Activated B cell treated with CpG ODN at 0.5 μM for 24 hours (primary cell): ENCODE measurements around the gene APEX1. TPM values are rescaled to one million over a fixed set of nuclear protein-coding genes. Genes with fewer than 3 reads are reported as not detected.
"Not testable (repeated sequence)": the region's sequence is repeated elsewhere in the genome, so short reads cannot be mapped to it uniquely, and the experiment has no call there.

Experiments
- ATAC-seq: fragments of 200-7000 bp; cut with Tn5 transposase; one replicate; pipeline ENCODE4 v1.10.0; 2021; ENCODE audit warnings: low read depth, mild to moderate bottlenecking, moderate library complexity
- CTCF ChIA-PET: fragments of 350-600 bp; sonication (Branson Sonifier 250); formaldehyde crosslinking; loops from one replicate; lab custom pipeline; 2021; ENCODE audit warnings: antibody characterized with exemption; lab: Charles Lee
- POLR2A ChIA-PET: fragments of 350-600 bp; sonication (Branson Sonifier 250); formaldehyde crosslinking; loops from one replicate; lab custom pipeline; 2021; ENCODE audit warnings: antibody characterized with exemption; lab: Charles Lee
- DNase-seq: peaks from one replicate; pipeline ENCODE4 v3.0.0; 2022
- H3K27ac Mint-ChIP-seq: one replicate; pipeline ENCODE4 v1.8.0; 2020; ENCODE audit warnings: mixed read lengths
- H3K27me3 Mint-ChIP-seq: one replicate; pipeline ENCODE4 v1.8.0; 2021; ENCODE audit warnings: mixed read lengths
- H3K36me3 Mint-ChIP-seq: one replicate; pipeline ENCODE4 v1.8.0; 2021; ENCODE audit warnings: low read depth, mixed read lengths
- H3K4me1 Mint-ChIP-seq: one replicate; pipeline ENCODE4 v1.8.0; 2021; ENCODE audit warnings: mixed read lengths
- H3K4me3 Mint-ChIP-seq: one replicate; pipeline ENCODE4 v1.8.0; 2020; ENCODE audit warnings: mild to moderate bottlenecking, mixed read lengths
- H3K9me3 Mint-ChIP-seq: one replicate; pipeline ENCODE4 v1.8.0; 2020; ENCODE audit warnings: mixed read lengths
- intact Hi-C: fragments of 100-400 bp; cut with micrococcal nuclease; formaldehyde crosslinking; loops from one replicate; pipeline ENCODE4 v1.15.1; 2024
- total RNA-seq: library from RNA; stranded (reverse); gene quantifications from 2 replicates; pipeline ENCODE4 v1.2.3, GENCODE V29; 2022
- TF ChIP-seq, protein P1 (sequence below): fragments of 200-600 bp; IDR thresholded peaks from one replicate; pipeline ENCODE4 v1.8.0; 2022; ENCODE audit warnings: antibody characterized with exemption, mild to moderate bottlenecking

The APEX1 gene
- total RNA-seq, 1 donor from 2014 or later = 215 TPM

DNA sequence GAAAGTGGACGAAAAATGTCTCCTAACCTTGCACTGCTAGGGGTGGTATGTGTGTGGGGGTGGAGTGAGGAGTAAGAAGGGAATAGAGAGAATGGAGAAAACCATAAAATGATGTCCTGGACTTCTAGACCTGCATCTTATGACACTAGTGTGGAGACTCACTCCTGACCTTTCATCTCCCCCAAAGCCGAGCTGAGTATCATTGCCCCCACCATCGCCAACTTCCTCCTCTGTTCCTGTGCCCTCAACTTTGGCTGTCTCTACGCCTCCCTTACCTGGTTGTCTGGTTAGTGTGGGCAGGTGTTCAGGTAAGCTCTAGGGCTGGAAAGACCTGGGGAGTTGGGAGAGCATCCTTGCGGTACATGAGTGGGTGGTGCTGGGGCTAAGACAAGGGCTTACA lies 14.6 kb upstream of the APEX1 start:
- Mint-ChIP-seq H3K4me3 (peak overlapping the region; percentile 28), H3K4me1 (peaks cover 53% of the 10 kb centered on the region), H3K27me3 (no peaks in the 10 kb centered on the region), H3K9me3 (no peaks in the 10 kb centered on the region), H3K36me3 (no peaks in the 10 kb centered on the region), H3K27ac (peak overlapping the region; percentile 70)
- ChIA-PET POLR2A (interaction anchor here (1.6 kb wide), 1 partner anchor 15 kb away, joined by 8 read pairs; the partner anchor contains the start of genes APEX1 and OSGEP), CTCF (no interaction called here)
- ATAC-seq (peak; percentile 9), DNase-seq (no peak)
- TF ChIP-seq, protein P1, sequence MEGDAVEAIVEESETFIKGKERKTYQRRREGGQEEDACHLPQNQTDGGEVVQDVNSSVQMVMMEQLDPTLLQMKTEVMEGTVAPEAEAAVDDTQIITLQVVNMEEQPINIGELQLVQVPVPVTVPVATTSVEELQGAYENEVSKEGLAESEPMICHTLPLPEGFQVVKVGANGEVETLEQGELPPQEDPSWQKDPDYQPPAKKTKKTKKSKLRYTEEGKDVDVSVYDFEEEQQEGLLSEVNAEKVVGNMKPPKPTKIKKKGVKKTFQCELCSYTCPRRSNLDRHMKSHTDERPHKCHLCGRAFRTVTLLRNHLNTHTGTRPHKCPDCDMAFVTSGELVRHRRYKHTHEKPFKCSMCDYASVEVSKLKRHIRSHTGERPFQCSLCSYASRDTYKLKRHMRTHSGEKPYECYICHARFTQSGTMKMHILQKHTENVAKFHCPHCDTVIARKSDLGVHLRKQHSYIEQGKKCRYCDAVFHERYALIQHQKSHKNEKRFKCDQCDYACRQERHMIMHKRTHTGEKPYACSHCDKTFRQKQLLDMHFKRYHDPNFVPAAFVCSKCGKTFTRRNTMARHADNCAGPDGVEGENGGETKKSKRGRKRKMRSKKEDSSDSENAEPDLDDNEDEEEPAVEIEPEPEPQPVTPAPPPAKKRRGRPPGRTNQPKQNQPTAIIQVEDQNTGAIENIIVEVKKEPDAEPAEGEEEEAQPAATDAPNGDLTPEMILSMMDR = no peak
- intact Hi-C loops = loop anchor here (2.0 kb wide), 1 partner anchor 28 kb away; the partner anchor contains the start of gene TEP1

DNA sequence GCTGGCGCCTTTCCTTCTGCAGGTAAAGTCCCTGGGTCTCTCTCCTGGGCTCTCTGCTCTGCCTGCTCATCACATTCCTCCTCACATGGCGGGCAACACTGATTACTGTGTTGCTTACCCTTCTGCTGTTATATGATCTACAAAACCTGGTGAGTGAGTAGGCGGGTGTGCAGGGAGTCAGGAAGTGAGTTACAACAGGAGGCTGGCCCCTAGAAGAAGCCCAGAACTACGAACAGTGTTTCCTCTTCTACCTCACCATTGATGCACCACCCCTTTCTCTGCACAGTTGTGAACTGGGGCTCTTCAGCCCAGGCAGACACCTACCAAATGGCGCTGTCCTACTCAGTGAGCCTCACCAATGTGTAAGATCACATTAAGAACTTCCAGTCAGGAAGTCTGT lies 14.1 kb upstream of the APEX1 start:
- Mint-ChIP-seq H3K36me3 (no peaks in the 10 kb centered on the region), H3K4me3 (peak overlapping the region; percentile 28), H3K27me3 (no peaks in the 10 kb centered on the region), H3K4me1 (peaks cover 52% of the 10 kb centered on the region), H3K27ac (peak overlapping the region; percentile 70), H3K9me3 (no peaks in the 10 kb centered on the region)
- no peak for DNase-seq
- ChIA-PET POLR2A (interaction anchor here (0.6 to 1.6 kb wide), 2 partner anchors 14 to 22 kb away, joined by 3 to 8 read pairs; partner anchors contain the start of genes APEX1 and OSGEP), CTCF (no interaction called here)
- ATAC-seq = peak; percentile 71
- TF ChIP-seq, protein P1 = no peak
- intact Hi-C loops = loop anchor here (1.0 to 2.0 kb wide), 2 partner anchors 14 to 28 kb away; partner anchors contain the start of gene TEP1

DNA sequence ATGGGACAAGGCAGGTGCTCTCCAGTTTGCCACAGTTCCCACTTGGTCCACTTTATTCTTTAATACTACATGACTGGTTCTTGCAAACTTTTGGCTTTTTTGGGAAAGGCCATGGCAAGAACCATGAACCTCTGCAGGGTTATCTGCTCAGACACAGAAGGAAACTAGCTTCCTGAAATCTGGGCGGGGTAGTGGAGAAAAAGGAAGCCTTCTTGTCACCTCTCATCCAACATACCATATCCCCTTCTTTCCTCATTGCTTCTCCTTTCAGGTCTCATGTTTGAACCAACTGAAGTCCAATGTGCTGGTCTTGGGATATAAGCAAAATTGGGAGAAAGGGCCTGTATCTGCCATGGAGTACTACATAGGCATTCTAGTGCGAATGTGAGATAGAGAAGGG lies 13.6 kb upstream of the APEX1 start:
- Mint-ChIP-seq H3K4me3 (no peak overlapping the region), H3K36me3 (peaks cover under 1% of the 10 kb centered on the region), H3K27me3 (no peaks in the 10 kb centered on the region), H3K4me1 (peaks cover 52% of the 10 kb centered on the region), H3K27ac (peak overlapping the region; percentile 36), H3K9me3 (no peaks in the 10 kb centered on the region)
- TF ChIP-seq, protein P1 = no peak
- intact Hi-C loops = loop anchor here (1.0 to 2.0 kb wide), 2 partner anchors 14 to 29 kb away; partner anchors contain the start of gene TEP1
- ATAC-seq (no peak), DNase-seq (no peak)
- ChIA-PET POLR2A (interaction anchor here (0.6 to 1.6 kb wide), 3 partner anchors 14 to 21 kb away, joined by 3 to 8 read pairs (median 4); partner anchors contain the start of genes APEX1 and OSGEP), CTCF (interaction anchor here (1.2 to 1.7 kb wide), 2 partner anchors 12 to 26 kb away, joined by 3 to 5 read pairs; no protein-coding TSS in a partner anchor)

DNA sequence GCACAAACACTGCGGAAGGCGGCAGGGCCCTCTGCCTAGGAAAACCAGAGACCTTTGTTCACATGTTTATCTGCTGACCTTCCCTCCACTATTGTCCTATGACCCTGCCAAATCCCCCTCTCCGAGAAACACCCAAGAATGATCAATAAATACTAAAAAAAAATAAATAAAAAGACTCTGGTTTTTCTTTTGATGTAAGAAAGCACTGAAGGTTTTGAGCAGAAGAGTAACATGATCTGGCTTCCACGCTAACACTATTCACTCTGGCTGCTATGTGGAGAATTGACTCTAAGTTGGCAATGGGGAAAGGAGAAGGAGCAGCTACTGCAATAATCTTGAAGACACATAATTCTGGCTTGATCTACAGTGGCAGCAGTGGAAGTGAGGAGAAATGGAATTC lies 11.4 kb upstream of the APEX1 start:
- H3K9me3 Mint-ChIP-seq, ATAC-seq, H3K4me3 Mint-ChIP-seq, intact Hi-C loops, H3K27ac Mint-ChIP-seq, CTCF ChIA-PET, DNase-seq, H3K27me3 Mint-ChIP-seq: not testable (repeated sequence)
- peaks cover 22% of the 10 kb centered on the region for H3K36me3 Mint-ChIP-seq
- peaks cover 34% of the 10 kb centered on the region for H3K4me1 Mint-ChIP-seq
- POLR2A ChIA-PET = interaction anchor here (0.6 to 1.1 kb wide), 2 partner anchors 11 to 17 kb away, joined by 3 to 7 read pairs; partner anchors contain the start of genes APEX1 and OSGEP

DNA sequence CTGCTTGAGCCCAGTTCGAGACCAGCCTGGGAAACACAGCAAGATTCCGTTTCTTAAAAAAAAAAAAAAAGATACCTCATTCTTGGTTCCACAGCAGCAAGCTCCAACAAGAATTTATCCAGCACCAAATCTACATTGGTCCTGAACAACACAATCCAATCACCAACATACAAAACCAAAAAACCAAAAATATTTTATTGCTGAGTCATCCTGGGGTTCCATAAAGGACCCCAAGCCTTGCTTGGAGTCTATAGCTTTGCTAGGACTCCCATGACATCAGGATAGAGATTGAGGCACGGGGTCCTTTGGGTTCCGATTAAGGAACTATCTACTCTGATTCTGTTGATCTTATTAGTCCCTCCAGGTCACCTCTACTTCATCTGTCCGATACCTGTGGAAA lies 8.1 kb upstream of the APEX1 start:
- Mint-ChIP-seq H3K36me3 (peaks cover 50% of the 10 kb centered on the region), H3K4me3 (no peak overlapping the region), H3K27me3 (no peaks in the 10 kb centered on the region), H3K27ac (peak overlapping the region; percentile 2), H3K4me1 (peaks cover 4% of the 10 kb centered on the region), H3K9me3 (no peaks in the 10 kb centered on the region)
- intact Hi-C loops = no loop called here
- ATAC-seq = no peak
- TF ChIP-seq, protein P1 = no peak
- DNase-seq = no peak
- ChIA-PET CTCF (no interaction called here), POLR2A (no interaction called here)

DNA sequence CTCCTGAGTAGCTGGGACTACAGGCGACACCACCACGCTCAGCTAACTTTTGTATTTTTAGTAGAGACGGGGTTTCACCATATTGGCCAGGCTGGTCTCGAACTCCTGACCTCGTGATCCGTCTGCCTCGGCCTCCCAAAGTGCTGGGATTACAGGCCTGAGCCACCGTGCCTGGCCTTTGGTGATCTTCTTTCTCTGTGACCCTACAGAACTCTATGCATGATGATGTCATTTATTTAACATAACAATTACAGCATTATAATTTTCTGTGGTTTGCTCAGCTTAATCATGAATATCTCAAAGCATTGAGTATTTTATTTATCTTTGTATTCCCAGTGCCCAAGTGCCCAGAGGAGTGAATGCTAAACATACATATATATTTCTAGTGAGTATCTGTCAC lies 2.2 kb upstream of the APEX1 start:
- H3K27me3 Mint-ChIP-seq, DNase-seq, H3K27ac Mint-ChIP-seq, H3K4me3 Mint-ChIP-seq, ATAC-seq, H3K9me3 Mint-ChIP-seq: not testable (repeated sequence)
- Mint-ChIP-seq H3K36me3 (peaks cover 43% of the 10 kb centered on the region), H3K4me1 (peaks cover 19% of the 10 kb centered on the region)
- ChIA-PET POLR2A (interaction anchor here (1.1 to 5.0 kb wide), 2 partner anchors 9 to 39 kb away, joined by 5 to 65 read pairs; partner anchors contain the start of genes PIP4P1 and TEP1), CTCF (interaction anchor here (1.4 kb wide), 1 partner anchor 37 kb away, joined by 4 read pairs; no protein-coding TSS in a partner anchor)
- intact Hi-C loops = loop anchor here (10.0 kb wide), 2 partner anchors 652 to 1002 kb away; partner anchors contain the start of genes CHD8 and TMEM253
